H1 (cell line): ENCODE results near the gene TSPEAR. TPM values are rescaled to one million over a fixed set of nuclear protein-coding genes. Genes with fewer than 3 reads are reported as not detected.

ENCODE experiments used
- EGR1 ChIP-seq: IDR thresholded peaks from 2 replicates; pipeline ENCODE4 v1.6.1; 2011; ENCODE audit warnings: low read depth, low read length, borderline replicate concordance
- RBBP5 ChIP-seq: IDR thresholded peaks from 2 replicates; pipeline ENCODE4 v1.7.1; 2012; ENCODE audit warnings: low read depth, mild to moderate bottlenecking, inconsistent platforms, low read length, moderate library complexity, borderline replicate concordance
- SAP30 ChIP-seq: fragments of 300-600 bp; sonication (generic); IDR thresholded peaks from 2 replicates; pipeline ENCODE4 v1.7.1; 2012; ENCODE audit warnings: low read length, moderate library complexity, mild to moderate bottlenecking, inconsistent platforms; ENCODE audit not compliant: insufficient read depth, insufficient replicate concordance
- SUZ12 ChIP-seq: fragments of 200-600 bp; sonication (generic); IDR thresholded peaks from 2 replicates; pipeline ENCODE4 v1.6.1; 2012; ENCODE audit warnings: mild to moderate bottlenecking, inconsistent platforms, low read length, moderate library complexity, mixed read lengths
- TEAD4 ChIP-seq: IDR thresholded peaks from 2 replicates; pipeline ENCODE4 v1.6.1; 2012; ENCODE audit warnings: low read depth, low read length, inconsistent platforms, mixed read lengths
- polyA plus RNA-seq, 7 experiments: library from polyadenylated mRNA; depleted of rRNA in 3 of 7; stranded (reverse) in 5 of 7; unstranded in 2 of 7; fragments of >200 nt in 5 of 7; fragments of 200-250 nt in 2 of 7; gene quantifications; 1 replicate in 5 of 7; 2 replicates in 1 of 7; 4 replicates in 1 of 7; pipeline versions ENCODE4 v1.2.1 to v1.2.3, GENCODE V29; 2011 to 2013; ENCODE audit warnings: missing spikeins in 2 of 7, mixed read lengths in 2 of 7
- total RNA-seq: library from RNA; stranded (reverse); fragmentation: NEBNext Ultra II Directional; extraction: Animal tissue kit (Norgen Biotek cat#: 25700); gene quantifications from 2 replicates; pipeline ENCODE4 v1.2.1, GENCODE V29; 2021

TSPEAR gene
- total and polyA plus RNA-seq, 2 of the 8 experiments (the other 6 are each of a cell fraction or from before 2014, with no cell fraction given) = 0.58 to 0.89 TPM

GRCh38 chr21:44619886-44620285, 91.5 kb downstream of the TSPEAR start (continued):
- TF ChIP-seq EGR1 (no peak), SAP30 (no peak), RBBP5 (no peak), TEAD4 (no peak), SUZ12 (no peak)
